ENCODE measurements around the gene GAS2L1.

GAS2L1 gene

GRCh38 chr22:29327089-29327764 lies 20.8 kb downstream of the GAS2L1 start:
- no peak for DNase-seq (ENCODE audit: low read depth in 2 of 2)

GRCh38 chr22:29328055-29328454 lies 21.6 kb downstream of the GAS2L1 start:
- DNase-seq (ENCODE audit: low read depth in 2 of 2), result no peak

- no peak for DNase-seq (ENCODE audit: low read depth in 2 of 2)
Observed at GRCh38 chr22:29328566-29329500, 22.4 kb downstream of the GAS2L1 start.

- DNase-seq (ENCODE audit: low read depth in 2 of 2), result no peak
Observed at GRCh38 chr22:29329581-29329980, 23.1 kb downstream of the GAS2L1 start.

- no peak for DNase-seq (ENCODE audit: low read depth in 2 of 2)
Observed at GRCh38 chr22:29330291-29330690, 23.8 kb downstream of the GAS2L1 start.

- no peak for DNase-seq (ENCODE audit: low read depth in 2 of 2)
Observed at GRCh38 chr22:29330753-29331152, 24.3 kb downstream of the GAS2L1 start.

GRCh38 chr22:29331213-29331612 lies 24.8 kb downstream of the GAS2L1 start:
- no peak for DNase-seq (ENCODE audit: low read depth in 2 of 2)

GRCh38 chr22:29331658-29332300 lies 25.3 kb downstream of the GAS2L1 start:
- DNase-seq (ENCODE audit: low read depth in 2 of 2), result no peak

GRCh38 chr22:29332886-29333496 lies 26.5 kb downstream of the GAS2L1 start:
- no peak for DNase-seq (ENCODE audit: low read depth in 2 of 2)

GRCh38 chr22:29334148-29334547 lies 27.7 kb downstream of the GAS2L1 start:
- no peak for DNase-seq (ENCODE audit: low read depth in 2 of 2)

GRCh38 chr22:29334696-29335344 lies 28.4 kb downstream of the GAS2L1 start:
- DNase-seq (ENCODE audit: low read depth in 2 of 2), result no peak

GRCh38 chr22:29335656-29336055 lies 29.2 kb downstream of the GAS2L1 start:
- DNase-seq (ENCODE audit: low read depth in 2 of 2), result no peak

- no peak for DNase-seq (ENCODE audit: low read depth in 2 of 2)
Observed at GRCh38 chr22:29336751-29337490, 30.5 kb downstream of the GAS2L1 start.

GRCh38 chr22:29337631-29338284 lies 31.3 kb downstream of the GAS2L1 start:
- DNase-seq (ENCODE audit: low read depth in 2 of 2), result no peak

- DNase-seq (ENCODE audit: low read depth in 2 of 2), result no peak
Observed at GRCh38 chr22:29338398-29338797, 31.9 kb downstream of the GAS2L1 start.

GRCh38 chr22:29339381-29340235 lies 33.2 kb downstream of the GAS2L1 start:
- DNase-seq (ENCODE audit: low read depth in 2 of 2), result no peak

GRCh38 chr22:29340566-29340965 lies 34.1 kb downstream of the GAS2L1 start:
- DNase-seq (ENCODE audit: low read depth in 2 of 2), result no peak

GRCh38 chr22:29341056-29341848 lies 34.8 kb downstream of the GAS2L1 start:
- DNase-seq (ENCODE audit: low read depth in 2 of 2), result no peak

GRCh38 chr22:29341849-29342127 lies 35.3 kb downstream of the GAS2L1 start:
- no peak for DNase-seq (ENCODE audit: low read depth in 2 of 2)

Data from stimulated activated CD8-positive, alpha-beta memory T cell treated with anti-CD3 and anti-CD28 coated beads, Interleukin-2, amount 100 ng/mL, for 1 hour (primary cell).